Glomerular visceral epithelial cell (primary cell): ENCODE measurements around the gene HOMER2.
A peak's percentile ranks its signal among the peaks of the same experiment; 100 is the strongest.

Experiments
- DNase-seq: peaks from one replicate; pipeline ENCODE4 v3.0.0-alpha.2; 2016; ENCODE audit errors: extremely low spot score

The HOMER2 gene

DNA sequence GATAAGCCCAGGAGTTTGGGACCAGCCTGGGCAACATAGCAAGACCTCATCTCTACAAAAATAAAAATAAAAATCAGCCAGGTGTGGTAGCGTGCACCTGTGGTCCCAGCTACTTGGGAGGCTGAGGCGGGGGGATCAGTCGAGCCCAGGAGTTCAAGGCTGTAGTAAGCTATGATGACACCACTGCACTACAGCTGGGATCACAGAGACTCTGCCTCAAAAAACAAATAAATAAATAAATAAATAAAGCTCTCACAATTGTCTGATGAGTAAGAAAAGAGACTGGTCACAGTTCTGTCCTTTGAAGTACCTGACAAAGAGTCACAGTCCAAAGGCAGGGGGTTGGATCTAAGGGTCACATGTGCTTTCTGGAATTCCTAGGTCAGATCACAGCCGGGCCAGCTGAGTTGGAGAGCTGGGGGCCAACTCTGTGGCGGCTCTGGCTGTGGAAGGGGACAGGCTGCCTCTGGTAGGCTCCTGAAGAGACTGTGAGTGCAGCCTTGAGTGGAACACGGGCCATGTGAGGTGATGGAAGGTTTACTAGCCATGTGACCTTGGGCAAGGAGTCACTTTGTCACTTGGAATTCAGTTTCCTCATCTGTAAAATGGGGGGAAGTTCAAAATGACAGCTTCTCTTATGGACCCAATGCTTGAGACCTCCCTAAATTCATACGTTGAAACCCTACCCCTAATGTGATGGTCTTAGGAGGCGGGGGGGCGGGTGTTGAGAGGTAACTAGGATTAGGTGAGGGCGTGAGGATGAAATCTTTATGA, 95.9 kb downstream of the HOMER2 start:
- no peak for DNase-seq

DNA sequence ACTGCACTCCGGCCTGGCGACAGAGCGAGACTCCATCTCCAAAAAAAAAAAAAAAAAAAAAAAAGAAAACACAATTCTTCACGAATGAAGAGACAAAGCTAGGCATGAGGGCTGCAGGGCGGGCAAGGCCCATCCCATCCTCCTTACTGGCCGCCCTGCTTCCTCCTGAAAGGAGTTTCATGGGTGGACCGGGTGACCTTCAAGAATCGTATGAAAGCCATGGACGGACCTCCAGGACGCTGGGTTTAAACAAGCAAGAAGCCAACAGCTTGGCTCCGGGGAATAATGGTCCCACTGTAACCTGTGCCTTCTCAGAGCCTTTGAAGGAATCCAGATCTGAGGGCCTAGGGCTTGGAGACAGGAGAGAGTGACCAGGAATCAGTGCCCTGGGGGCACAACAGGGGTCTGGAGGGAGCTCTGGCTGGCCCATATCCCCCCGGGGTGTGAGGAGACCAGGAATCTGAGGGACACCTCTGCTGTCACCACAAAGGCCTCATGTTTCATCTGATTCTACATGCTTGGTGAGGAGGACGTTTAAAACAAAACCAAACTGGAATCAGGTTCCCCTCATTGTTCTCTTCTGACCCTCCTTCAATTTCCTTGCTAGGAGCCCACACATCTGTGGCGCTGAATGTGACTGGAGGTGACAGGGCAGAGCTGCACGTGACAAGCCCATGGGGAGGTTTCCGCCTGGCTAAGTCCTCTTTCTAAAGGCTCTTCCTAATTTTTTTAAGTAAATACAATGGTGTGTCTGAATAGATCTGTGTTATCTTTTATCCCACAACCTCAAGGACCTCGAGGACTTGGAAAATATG, 97.0 kb downstream of the HOMER2 start:
- DNase-seq = no peak

DNA sequence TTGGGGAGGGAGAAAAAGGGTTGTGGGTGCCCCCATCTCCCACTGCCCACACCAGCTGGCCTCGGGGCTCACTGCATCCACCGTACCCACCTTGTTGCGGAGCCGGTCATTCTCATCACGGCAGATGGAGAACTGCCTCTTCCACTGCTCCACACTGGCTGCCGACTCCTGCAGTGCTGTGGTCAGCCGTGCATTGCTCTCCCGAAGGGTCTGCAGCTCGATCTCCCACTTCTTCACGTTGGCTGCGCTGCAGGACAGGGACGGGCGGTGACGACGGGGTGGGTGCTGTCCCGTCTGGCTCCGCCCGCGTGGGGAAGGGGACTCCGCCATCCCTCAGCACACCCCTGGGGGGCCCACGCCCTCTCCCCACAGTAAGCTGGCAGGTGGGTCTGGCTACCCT, 98.0 kb downstream of the HOMER2 start:
- no peak for DNase-seq

DNA sequence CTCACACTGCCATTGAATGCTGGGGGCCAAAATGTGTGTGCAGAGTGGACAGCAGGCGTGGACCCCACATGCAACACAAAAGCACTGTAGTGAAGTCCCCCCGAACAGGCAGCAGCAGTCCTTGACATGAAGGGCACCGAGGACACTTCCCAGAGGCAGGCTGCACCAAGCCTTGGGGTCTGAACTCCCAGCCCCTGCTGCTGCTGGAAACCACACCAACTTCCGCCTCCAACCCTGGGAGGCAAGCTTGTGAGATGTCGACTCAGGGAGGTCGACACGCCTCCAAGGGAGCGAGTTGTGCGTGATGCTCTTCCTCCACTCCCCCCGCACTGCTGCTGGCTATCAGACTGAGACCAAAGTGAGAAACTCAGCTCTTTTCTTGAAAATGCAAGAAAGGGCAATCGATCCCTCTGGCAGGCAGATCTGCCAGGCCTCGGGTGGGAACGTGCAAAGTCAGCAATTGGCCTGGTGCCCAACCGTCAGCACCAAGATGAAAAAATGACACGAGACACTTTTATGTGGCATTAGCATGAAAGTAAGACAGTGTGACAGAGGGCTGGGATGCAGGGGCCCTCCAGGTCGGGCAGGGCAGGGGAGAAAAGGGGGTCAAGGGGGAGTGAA, 99.5 kb downstream of the HOMER2 start:
- DNase-seq = no peak

DNA sequence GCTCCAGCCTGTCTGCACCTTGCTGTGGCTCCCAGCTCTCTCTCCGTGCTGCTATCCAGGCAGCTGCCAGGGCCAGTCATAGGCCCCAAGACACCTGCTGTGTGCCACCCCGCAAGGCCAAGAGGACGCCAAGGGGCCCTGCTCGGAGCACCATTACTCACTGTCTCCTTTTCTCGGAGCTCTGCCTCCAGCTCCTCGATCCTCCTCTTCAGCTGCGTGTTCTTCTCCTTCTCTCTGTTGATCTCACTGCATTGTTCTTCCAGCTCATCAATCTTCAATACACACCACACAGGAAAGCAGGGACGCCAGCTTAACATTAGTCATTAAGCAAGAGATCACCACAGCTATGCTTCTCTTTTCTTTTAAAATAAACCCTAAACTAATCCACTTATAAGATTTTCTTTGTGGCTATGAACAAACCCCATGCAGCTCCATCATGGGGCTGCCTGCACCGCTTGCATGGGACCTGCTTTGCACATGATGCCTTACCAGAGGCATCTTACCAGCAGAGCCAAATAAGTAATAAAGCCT, 100.5 kb downstream of the HOMER2 start:
- DNase-seq = peak; percentile 39

DNA sequence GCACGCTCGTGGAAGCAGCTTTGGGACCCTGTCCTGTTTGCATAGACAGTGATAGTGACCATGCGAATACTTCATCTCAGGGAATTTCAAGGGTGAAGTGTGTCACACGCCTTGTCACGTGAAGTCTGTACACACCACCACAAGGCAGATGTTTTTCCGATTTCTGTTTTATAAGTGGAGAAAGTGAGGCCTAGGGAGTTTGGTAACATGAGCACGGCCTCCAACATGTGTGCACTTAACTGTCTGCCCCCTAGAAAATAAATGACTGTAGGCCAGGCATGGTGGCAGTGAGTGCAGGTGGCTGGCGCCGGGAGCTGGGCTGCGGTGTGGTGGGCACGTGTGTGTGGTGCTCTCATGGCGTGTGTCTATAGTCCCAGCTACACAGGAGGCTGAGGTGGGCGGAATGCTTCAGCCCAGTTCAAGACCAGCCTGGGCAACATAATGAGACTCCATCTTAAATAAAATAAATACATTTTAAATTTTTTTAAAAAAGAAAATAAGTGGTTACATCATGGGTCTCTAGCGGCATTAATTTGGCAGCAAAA, 101.1 kb downstream of the HOMER2 start:
- no peak for DNase-seq

DNA sequence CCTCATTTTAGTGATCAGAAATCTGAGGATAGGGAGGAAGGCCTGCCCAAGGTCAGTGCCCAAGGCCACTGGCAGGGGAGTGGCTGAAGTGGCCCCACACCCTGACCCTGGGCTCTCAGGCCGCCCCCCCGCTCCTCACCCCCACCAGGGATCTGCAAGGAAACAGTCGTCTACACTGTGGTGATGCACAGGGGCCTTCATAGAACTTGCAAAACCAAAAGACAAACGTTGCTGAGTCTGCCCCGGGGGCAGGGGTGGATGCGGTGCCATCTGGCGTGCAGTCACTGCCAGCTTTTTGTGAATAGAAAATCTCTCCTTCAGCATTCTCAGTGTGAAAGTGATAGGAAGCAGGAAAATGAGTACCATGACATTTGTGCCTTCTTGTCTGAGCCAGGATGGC, 101.8 kb downstream of the HOMER2 start:
- no peak for DNase-seq

DNA sequence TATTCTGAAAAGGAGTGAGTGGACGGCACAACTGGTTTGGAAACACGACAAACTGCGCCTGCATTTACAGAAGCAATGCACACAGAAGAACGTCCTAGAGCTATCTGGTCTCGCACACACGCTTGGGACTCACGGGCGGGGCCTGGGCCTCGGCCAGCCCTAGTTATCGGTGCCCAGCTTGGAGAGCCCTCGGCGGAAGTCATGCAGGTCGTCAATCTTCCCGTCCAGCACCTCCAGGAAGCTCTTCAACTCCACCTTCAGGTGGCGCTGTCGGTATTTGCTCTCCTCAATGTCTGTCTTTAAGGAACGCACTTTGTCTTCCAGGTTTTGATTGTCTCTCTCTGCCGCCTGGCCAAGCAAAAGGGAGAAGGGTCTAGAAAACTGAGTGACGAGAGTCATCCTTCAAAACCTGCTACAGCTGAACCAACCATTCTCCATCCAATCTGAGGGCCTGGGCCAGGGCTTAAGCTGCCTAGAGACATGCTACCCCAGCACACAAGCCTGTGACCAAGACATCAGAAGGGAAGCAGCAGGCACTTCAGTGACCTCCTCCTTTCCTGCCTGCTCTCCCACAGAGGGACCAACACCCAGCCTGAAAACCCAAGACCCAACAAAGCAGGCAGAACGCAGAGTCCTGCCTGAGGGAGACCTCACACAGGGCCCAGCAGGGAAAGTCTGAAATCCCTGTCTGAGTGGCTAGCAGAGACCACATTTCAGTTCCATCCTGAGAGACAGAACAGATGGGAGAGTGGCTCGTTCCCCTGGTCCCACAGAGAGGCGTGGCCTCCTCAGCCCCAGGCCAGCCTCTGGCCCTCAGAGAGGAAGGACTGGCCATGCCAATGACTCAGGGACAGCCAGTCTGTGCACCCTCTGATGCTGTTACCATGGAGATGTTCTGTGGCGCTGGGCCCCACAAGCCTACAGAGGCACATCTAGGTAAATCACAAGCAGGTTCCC, 102.7 kb downstream of the HOMER2 start:
- peak; percentile 78 for DNase-seq

DNA sequence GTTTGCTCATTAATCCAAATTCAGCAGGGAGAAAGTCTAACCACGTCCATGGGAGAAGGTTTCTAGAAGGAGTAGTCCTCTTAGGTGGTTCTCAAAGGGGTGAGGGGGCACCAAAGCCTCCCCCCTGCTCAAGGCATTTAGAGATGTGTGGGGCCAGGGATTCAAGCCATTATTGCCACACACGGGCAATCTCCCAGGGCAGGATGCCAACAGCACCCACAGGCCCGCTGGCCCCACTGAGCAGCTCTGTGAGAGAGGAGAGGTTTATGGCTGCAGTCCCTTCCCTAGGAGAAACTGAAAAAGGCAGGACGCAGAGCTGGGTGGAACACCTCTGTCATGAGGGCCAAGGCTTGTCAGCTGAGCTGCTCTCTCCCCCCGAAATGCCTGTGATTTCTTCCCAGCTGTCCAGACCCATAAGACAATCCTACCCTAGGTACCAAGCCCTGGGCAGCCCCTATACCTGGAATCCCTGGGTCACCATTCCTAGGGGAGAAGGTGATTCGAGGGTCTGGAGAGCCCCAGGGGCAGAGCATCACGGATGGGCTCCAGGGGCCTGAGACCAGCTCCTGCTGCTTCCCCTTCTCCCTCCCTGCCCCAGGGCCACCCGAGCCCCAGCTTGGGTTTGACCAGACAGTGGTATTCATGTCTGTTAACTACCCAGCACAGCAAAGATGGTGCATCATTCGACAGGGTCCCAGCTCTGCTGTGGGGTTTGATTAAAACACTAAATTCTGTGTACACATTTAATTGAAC, 104.1 kb downstream of the HOMER2 start:
- no peak for DNase-seq

DNA sequence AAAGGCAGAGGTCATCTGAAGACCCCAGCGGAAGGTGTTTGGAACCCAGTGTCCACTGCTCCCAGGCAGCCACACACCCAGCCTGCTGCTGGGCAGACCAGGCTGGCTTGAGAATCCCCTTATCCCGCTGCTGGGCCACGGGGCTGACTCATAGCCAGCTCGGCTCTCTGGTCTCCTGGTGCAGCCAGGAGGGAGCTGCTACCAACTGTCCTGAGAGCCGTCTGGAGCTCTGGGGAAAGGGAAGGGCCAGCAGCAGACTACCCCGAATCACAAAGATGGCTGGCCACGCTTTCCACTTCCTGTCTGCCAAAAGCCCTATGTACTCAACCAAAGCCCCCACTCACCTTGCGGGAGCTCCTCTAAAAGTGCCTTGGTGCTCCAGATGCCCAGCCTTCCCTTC, 104.8 kb downstream of the HOMER2 start:
- DNase-seq = peak; percentile 49

DNA sequence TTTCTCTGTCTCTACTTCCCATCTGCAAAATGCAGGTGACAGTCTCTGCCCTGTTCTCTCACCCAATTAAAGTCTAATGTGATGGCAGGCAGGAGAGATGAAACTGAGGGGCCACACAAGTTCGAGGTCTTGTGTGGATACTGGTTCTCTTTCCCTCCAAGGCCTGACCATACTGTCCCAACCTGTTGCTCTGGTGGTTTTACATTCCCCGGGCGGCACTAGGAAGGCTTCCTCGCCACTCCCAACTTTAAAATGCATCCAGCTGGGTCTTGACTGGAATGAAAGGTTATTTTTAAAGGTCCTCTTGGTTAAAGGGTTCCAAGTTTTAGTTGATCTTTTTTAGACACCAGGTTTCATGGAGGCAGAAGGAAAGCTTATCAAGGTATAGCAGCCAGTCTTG, 105.9 kb downstream of the HOMER2 start:
- no peak for DNase-seq

DNA sequence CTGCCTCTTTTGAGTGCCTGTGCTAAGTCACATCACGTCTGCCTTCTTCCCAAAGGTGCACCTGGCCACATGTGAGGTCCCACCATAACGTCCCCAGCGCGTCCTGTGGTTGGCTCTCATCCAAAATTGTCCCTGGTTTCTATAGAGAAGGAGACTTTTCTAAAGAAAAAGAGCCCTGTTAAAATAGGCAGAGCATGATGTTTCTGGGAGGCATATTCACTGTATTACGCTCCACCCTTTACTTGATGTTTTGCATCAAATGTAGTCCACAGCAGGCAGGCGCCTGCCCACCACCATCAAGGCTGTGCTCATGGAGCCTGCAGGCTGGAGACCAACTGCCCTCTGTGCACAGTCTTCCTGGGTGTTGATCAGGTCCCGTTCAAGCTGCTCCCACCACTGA, 106.8 kb downstream of the HOMER2 start:
- DNase-seq = no peak

DNA sequence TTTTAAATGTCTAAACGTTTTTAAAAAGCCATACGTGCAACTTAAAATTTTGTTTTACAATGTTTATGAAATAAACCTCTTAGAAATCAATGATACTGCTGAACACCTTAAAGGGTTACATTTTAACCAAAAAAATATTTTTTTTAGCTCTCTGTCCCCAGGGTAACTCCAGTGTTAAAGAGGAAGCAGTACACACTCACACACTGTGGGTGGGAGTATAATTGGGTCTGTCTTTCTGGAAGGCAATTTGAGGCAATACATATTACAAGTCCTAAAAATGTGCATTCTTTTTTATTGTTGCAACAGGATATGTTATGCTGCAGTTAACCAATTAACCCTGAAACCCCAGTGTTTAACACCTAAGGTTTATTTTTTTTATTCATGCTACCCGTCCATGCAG, 109.0 kb downstream of the HOMER2 start:
- DNase-seq = no peak

DNA sequence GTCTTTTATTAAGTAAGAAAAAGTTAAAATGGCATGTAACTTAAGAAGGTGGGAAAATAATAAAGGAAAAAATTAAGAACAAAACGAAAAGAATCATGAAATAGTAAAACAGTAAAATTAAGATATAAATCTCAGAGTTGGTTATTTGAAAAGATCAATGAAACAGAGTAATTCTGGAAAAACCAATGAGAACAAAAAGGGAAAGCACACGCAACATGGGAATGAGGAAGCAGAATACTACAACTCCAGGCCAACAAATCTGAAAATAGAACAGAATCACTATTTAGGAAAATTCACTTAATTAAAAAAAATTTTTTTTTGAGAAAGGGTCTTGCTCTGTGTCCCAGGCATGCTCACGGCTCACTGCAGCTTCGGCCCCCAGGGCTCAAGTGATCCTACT, 112.4 kb downstream of the HOMER2 start:
- no peak for DNase-seq

DNA sequence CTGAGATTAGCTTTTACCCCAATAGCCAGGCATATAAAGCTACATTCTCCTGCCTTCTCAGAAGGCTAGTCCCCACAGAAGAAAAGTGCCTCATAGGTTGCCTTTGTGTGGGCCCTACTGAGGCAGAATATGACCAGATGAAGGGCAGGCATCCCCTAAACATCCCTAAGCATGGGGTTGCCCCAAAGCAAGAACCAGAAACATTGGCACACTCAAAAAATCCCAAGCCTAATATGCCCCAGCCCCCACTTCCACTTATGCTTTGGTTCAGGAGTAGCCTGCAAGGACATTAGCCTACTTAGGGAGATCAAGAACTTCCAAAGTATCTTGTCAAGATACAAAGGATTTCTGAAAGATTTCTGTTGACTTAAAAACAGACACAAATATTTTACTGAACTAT, 113.4 kb downstream of the HOMER2 start:
- DNase-seq = no peak

DNA sequence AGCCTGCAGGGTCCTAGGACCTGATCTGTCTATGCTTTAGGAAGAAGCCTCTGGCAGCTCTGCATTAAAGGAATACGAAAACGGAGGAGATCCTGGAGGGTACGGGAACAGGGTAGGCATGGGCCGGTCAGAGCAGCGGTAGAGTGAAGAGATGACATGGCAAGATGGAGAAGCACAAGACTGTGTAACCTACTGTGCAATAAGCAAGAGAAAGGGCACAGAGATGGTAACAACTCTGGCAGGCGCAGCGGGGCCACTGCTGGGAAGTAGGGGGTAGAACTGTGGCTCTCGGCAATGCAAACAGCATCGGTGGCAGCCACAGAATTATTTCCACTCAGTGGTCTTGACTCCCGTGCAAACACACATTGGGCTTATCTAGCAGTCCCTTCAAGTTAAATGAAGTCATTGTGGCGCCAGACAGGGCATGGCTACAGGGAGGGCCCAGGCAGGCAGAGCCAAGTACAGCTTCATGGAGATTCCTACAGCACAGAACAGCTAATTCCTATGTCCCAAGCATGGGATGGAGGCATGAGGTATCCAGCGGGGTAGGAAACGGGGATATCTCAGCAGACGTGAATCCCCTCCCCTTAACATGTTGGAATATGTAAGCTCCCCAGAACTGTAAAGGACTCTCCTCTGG, 114.3 kb downstream of the HOMER2 start:
- no peak for DNase-seq

DNA sequence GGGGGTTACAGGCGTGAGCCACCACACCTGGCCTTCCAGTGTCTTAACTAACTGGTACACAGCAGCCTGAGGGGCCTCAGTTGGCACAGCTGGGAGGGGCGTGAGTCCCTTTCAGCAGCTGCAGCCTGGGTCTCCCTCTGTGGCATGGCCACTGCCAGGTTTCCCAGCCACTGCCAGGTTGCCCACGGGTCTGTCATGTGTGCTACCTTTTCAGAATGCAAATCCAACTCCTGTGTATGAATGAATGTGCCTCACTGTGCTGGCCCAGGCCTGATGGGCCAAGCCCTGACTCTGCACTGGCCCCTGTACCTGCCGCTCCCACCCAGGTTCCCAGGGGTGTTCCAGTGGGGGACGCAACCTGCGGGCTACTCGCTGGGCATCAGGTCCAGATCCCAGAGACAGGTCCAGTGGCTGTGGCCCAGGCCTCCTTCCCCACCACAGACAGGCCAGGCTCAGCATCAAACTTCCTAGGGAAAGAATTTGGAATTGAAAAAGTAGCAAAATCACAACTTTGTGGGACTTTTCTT, 117.1 kb downstream of the HOMER2 start:
- DNase-seq = no peak

DNA sequence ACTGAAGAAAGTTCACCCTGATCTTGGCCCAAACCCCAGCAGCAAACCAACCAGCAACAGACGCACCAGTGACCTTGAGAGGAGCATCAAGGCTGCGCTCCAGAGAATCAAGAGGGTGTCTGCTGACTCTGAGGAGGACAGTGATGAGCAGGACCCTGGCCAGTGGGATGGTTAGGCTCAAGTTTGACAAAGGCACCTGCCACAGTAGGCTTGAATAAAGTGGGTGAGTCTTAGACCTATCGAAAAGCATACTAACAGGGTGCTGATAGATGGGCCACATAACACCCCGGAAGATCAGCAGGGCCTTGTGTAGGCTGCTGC, 119.2 kb downstream of the HOMER2 start:
- no peak for DNase-seq

DNA sequence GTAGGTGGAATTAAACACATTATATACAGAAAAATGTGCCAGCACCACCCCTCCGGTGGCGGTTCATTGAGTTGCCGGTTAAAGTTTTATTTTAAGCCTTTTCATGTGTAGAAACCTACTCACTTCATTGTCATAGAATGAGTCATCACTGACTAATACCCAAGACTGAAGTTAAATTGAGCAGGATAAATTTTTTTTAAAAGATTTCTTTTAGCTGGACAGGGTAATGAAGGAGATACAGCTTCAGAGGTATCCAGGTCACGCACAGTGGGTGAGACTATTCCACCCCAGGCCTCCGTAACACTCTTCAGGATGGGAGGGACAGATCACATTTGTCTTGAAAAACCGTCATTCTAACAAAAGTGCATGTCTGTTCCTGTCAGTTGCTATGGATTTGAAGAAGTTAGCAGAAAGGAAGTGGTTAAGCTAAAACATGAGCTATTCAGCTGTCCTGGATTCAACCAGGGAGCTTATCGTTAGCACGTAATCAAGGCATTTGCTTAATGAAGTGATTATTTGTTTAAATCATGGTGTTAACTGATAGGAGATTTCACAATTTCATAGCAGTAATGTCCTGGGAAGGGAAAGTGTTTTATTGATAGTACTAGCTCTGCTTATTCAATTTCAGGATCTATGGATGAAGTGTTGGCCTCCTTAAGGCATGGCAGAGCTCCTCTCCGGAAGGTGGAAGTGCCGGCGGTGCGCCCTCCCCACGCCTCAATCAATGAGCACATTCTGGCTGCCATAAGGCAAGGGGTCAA, 119.7 kb downstream of the HOMER2 start:
- DNase-seq = peak; percentile 89
